HG02884 (cell line): ENCODE data around the gene CFAP126.
"Not testable (repeated sequence)": the region's sequence is repeated elsewhere in the genome, so short reads cannot be mapped to it uniquely, and the experiment has no call there.

Experiments
- ATAC-seq: cut with Tn5 transposase; IDR thresholded peaks from one replicate; pipeline ENCODE4 v1.9.1; 2021; ENCODE audit warnings: mild to moderate bottlenecking, moderate library complexity; ENCODE audit not compliant: unreplicated experiment

CFAP126 gene

DNA sequence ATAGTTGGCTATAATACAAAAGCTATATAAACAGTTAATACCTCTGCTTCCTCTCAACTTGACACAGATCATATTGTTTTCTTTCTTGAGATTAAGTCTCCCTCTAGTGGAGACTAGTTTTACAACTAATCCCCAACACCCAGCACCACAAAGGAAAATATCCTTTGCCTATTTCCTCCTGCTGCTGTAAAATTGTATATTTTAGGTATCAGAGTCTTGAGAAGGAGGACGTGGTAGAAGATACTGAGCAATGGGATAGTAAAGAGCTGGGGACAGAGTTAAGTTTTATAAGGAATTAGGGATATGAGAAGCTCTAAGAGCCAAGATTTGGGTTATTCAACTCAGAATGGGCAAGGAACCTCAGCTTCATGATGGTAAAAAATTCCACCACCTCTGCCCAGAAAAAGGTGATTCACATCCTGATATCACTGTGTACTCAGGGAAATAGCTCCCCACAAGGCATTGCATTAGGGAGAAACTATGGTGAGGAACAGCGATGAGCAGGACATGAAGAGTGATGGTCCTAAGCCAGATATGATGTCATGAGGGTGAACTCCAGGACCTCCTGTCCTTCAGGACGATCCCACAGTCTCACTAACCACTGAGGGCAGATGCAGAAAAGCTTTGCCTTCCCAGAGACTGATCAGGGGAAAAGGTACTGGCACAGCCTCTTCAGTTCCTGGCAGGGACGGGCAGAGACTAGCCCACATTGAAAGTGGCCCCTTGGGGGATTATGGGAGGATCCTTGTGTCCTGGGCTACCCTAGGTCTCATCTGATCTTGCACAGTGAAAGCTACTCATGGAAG, 14.7 kb upstream of the CFAP126 start:
- ATAC-seq: no peak

- ATAC-seq: no peak
Measured at GRCh38 chr1:161381707-161382106, 14.0 kb upstream of the CFAP126 start.

GRCh38 chr1:161379071-161379470, 11.4 kb upstream of the CFAP126 start:
- ATAC-seq: no peak

DNA sequence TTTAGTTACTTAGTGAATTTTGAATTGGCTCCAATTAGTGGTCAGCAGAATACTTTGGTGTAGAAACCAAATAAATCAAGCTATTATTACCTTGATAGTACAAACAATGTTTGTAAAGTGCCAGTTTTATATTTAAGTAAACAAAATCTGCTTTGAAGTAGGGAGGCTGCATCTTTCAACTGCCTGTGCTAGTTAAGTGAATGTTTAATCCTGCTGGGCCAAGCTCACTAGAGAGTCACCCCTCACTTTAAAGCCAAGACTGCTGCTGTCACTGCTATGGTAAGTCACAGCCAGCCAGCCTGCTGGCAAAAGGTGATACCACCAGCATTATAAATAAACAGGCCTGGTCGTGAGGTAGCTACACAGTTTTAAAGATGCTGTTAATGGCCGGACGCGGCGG, 10.3 kb upstream of the CFAP126 start:
- no peak for ATAC-seq

- ATAC-seq: no peak
Measured at GRCh38 chr1:161374373-161374772, 6.7 kb upstream of the CFAP126 start.

DNA sequence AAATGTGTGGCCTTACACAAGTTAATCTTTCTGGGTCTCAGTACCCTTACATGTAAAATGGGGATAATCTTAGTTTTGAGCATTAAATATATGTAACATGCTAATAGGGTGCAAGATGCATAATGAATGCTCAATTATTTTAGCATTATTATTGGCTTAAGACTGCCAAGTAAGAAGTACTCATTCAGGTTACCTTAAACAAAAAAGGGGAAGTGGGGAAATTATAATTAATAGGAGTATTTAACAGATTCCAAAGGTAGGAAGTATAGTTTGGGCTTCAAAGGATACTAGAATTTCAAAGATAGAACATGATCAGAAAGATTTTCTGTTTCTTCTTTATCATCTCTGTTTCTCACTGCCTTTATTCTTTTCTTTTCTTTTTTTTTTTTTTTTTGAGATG, 5.8 kb upstream of the CFAP126 start:
- no peak for ATAC-seq

GRCh38 chr1:161365207-161365606, 2.5 kb downstream of the CFAP126 start:
- ATAC-seq: no peak

- no peak for ATAC-seq
Measured at GRCh38 chr1:161364332-161364731, 3.3 kb downstream of the CFAP126 start.

DNA sequence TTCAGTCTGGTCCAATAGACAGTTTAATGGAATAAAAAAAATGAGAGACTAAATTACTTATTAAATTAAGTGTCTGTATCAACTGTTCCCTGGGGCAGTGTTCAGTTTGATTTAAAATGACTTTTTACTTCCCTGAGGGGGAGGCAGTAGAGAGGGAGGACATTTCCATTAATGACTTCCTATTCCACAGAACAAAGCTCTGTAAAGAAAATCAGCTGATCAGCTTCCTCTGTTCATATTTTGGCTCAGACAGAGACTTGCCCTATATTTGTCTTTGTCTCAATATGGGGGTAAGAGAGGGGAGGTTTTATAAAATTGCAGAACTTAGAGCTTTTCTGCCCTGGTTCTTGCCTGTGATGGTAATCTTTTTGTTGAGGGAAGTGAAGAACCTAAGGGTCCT, 8.4 kb downstream of the CFAP126 start:
- ATAC-seq: no peak

GRCh38 chr1:161357073-161357472, 10.6 kb downstream of the CFAP126 start:
- ATAC-seq: no peak

- ATAC-seq: no peak
Measured at GRCh38 chr1:161351482-161351881, 16.2 kb downstream of the CFAP126 start.

DNA sequence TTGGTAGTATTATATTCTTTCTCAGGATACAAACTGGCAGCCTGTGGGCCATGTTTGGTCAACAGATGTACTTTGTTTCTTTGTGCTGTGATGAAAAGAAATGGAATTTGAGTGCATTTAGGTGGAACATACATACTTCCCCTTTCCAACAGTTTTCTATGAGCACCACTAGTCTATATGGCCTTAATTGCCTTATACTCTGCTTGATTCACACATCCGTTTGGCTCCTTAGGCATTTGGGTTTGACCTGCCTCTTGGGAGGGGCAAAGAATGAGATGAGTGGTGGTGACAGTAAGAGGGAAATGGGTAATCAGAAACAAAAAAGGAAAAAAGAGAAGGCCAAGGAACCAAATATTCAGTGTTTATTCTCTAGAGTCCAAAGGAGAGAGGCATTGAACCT, 17.0 kb downstream of the CFAP126 start:
- no peak for ATAC-seq

DNA sequence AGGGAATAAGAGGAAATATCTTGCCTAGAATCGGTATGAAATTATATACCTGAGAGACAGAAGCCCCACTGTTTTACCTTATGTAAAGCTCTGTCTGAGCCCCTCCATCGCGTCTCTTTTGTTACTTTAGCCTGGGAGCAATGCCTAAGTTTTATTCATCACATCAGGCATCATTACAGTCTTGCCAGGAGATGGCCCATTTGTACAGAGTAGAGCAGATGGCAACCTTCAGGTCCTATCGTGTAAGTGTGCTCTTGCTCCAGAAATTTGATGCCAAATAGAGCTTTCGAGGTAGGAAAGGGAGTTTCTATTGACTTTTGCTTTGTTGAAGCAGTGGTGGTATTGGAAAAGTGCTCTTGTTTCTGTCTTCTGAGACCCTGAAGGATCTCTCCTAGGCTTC, 24.9 kb downstream of the CFAP126 start:
- no peak for ATAC-seq

DNA sequence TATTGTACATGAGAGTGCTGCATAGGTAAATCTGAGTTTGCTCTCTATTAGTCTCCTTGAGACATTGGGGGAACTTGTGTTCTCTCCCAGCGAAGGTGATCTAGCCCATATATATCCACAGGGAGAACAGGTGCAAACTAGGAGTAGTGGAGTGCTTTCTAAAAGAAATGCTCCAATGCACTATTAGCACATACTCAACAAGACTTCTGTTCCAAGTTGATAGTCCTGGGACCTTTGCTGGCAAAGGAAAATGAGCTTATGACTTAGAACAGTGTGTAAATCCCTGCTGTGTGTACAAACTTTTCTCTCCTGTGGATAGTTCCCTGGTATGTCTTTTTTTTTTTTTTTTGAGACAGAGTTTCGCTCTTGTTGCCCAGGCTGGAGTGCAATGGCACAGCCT, 25.5 kb downstream of the CFAP126 start:
- no peak for ATAC-seq

DNA sequence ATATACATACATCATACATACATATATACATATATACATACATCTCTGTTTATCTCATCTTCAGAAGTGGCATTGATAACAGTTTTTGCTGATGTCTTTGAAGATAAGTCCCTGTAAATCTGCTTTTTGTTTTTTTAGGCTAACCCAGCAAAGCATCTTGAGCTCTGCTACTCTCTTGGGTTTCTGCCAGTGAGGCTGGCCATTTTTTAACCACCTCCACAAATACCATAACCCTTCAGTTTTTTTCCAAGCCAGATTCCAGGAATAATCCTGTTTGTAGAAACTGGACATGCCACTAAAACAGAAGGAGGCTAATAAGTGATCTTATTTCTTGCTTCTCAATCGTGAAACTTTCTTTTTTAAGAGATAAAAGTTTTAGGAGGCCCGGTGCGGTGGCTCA, 31.9 kb downstream of the CFAP126 start:
- ATAC-seq: no peak

DNA sequence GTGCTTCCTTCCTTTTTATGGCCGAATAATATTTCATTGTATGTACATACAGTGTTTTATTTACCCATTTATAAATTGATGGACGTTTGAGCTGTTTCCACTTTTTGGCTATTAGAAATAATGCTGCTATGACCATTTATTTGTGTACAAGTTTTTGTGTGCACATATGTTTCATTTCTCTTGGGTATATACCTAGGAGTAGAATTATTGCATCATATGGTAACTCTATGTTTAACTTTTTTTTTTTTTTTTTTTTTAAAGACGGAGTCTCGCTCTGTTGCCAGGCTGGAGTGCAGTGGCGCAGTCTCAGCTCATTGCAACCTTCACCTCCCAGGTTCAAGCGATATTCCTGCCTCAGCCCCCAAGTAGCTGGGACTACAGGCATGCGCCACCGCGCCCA, 34.5 kb downstream of the CFAP126 start:
- ATAC-seq: no peak

GRCh38 chr1:161330346-161330745, 37.3 kb downstream of the CFAP126 start:
- no peak for ATAC-seq

GRCh38 chr1:161324020-161324419, 43.7 kb downstream of the CFAP126 start:
- ATAC-seq: no peak

GRCh38 chr1:161315841-161316674, 51.6 kb downstream of the CFAP126 start:
- ATAC-seq: not testable (repeated sequence)
